GM18907 (cell line): ENCODE results near the gene TM7SF3.
A peak's percentile ranks its signal among the peaks of the same experiment; 100 is the strongest.

Source experiments
- ATAC-seq: cut with Tn5 transposase; IDR thresholded peaks from one replicate; pipeline ENCODE4 v1.9.1; 2021; ENCODE audit warnings: mild to moderate bottlenecking, moderate library complexity; ENCODE audit not compliant: unreplicated experiment

TM7SF3 gene

DNA sequence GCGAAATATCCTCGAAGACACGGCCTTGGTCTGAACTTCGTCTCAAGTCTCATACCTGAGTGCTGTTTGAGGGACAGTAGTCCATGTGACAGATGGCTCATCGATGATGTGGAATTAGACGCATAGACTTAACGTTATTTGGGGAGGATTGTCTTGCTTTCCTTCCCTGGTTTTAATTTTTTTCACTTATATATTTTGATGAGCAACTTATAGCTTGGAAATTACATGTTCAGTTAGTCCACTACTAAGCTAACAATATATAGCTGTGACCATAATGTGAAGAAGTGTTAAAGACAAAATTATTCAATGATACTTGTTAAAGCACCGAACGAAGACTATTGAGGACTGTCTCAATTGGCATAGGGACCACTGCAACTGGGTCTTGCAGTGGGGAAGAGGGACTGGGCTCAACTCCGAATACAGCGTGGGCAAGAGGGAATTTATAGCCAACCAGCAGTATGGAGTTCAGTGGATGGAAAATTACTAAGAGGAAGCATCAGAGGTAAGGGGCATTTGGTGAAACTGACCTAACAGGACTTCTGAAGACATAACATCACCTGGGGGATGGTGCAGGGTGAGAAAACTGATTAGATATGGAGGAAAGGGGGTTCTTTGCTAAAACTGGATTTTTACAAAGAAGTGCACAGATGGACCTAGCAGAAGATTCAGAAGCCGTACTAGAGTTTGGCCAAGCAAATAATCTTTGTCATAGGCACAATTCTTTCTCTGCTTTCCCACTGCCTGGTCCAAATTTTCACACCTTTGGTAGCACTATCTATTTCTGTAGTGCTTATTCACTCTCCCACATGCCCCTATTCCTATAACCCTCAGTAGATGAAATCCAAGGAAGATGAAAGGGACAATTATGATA is 910 bp upstream of the TM7SF3 start:
- no peak for ATAC-seq

DNA sequence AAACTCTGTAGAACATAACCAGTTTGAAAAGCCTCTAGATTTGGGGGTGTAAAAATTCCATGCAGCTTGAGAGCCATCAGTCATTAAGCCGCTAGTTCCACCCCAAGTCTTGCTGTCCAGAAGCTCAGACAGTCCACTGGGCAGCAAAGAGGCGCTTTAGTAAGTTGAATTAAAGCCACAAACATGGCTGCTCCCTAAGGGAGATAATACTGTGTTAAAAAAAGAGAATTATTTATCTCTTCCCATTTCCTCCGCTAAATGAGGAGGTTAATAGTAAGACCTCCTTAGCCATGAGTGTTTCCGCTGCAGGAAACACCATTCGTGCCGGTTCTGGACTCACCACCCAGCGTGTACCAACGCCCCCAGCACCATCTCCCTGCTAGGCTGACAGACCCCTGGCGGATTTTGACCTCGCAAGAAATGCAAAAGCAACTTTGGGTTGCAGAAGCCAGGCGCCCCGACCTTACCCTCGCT is 536 bp downstream of the TM7SF3 start:
- peak; percentile 36 for ATAC-seq

DNA sequence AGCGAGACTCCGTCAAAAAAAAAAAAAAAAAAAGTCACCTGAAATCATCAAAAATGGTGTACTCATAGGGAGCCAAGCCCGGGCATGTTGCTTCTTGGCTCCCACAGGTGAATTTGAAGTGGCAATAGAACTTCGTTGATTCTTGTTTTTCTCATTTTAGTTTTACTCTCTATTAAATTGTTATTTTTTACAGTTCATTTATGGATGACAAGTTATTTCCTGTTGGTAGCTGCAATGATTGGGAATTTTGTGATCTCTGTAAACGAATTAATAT is 1.3 kb downstream of the TM7SF3 start:
- no peak for ATAC-seq

DNA sequence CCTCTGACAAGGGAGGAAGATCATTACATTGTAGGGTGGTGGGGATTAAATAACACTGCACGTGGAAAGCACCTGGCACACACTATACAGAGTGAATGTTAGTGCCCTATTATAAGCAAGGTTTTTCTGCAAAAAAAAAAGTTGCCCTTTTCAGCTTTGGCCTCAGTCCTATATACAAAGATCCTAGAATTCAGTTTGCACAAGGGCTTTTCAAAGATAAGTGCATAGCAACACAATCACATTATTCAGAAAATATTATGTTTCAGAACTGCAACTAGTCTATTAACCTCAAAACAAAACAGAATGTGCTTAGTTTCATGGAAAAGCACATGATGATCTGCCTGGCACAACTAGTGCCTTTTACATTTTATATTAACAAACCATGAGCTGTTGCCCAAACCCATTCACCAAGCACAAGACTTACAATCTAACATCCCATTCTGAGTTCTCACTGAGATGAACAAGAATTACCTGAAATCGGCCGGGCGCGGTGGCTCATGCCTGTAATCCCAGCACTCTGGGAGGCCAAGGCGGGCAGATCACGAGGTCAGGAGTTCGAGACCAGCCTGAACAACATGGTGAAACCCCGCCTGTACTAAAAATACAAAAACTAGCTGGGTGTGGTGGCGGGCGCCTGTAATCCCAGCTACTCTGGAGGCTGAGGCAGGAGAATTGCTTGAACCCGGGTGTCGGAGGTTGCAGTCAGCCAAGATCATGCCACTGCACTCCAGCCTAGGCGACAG is 1.8 kb downstream of the TM7SF3 start:
- ATAC-seq: no peak

DNA sequence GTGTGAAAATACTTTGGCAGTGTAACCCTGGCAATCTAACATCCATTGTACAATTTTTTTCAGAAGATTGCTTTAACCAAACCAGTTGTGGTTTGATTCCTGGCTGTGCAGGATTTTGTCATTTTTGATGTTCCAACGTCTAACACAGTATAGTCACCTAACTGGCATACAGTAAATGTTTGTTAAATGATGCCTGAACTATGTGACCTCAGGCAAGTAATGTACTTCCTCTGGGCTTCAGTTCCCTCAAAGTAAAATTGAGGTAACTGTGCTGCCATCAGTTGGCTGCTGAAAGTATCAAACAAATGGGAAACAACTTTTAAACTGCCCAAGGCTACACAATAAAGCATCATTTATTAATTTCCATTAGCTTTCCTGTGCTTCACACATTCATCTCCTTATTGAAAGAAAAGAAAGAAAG is 4.3 kb downstream of the TM7SF3 start:
- no peak for ATAC-seq

DNA sequence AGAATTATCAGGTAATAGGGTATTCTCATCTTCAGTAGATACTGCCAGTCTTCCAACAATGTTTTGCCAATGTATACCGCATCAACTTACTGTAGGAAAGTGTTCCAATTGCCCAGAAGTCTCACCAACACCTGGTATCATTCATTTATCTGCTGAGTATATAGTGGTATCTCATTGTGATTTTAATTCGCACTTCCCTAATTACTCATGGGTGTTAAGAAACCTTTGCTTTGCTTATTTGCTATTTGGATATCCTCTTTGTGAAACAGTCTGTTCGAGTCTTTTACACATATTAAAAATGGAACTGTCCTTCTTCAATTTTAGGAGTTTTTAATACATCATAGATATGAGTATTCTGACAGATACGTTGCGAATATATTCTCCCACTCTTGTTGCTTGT is 6.1 kb downstream of the TM7SF3 start:
- ATAC-seq: no peak

DNA sequence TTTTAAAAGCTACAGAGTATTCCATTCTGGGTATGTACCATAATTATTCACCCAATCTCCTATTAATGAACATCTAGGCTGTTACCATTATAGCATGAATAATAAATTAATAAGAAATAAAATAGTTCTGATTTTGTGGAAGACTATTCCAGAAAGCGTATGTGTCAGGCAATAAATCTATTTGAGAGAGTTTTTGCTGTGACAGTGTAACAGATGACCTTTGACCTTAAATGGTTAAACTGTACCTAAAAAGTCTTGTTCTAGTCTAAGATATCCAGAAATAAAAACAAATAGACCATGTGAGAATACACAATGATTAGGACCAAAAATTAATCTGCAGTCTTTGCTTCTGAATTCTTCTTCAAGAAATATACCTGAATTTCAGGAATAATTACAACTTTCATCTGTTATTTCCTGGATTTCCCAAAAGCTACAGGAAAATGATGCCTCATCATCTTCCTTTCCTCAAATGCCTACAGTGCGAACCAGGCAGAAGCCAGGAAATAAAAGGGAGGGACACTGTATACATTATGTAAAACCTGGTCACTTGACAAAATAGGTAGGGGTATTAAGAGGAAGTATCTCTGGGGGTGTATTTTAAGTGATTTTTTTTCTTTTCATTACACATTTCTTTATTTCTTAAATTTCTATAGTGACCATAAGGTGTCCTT is 7.3 kb downstream of the TM7SF3 start:
- no peak for ATAC-seq

DNA sequence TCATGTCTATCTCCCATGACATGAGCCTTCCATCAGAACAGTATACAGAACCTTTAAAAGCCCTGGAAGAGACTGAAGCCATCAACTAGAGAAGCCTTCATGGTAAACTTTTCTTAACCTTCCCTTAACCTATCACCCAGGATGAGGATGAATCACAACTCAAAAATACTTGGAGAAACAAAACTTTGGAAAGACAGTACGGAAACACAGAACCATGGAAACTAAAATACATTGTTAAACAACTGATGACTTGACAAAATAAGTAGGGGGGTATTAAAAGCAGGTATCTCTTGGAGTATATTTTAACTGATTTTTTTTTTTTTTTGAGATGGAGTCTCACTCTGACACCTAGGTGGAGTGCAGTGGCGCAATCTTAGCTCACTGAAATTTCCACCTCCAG is 8.7 kb downstream of the TM7SF3 start:
- no peak for ATAC-seq

DNA sequence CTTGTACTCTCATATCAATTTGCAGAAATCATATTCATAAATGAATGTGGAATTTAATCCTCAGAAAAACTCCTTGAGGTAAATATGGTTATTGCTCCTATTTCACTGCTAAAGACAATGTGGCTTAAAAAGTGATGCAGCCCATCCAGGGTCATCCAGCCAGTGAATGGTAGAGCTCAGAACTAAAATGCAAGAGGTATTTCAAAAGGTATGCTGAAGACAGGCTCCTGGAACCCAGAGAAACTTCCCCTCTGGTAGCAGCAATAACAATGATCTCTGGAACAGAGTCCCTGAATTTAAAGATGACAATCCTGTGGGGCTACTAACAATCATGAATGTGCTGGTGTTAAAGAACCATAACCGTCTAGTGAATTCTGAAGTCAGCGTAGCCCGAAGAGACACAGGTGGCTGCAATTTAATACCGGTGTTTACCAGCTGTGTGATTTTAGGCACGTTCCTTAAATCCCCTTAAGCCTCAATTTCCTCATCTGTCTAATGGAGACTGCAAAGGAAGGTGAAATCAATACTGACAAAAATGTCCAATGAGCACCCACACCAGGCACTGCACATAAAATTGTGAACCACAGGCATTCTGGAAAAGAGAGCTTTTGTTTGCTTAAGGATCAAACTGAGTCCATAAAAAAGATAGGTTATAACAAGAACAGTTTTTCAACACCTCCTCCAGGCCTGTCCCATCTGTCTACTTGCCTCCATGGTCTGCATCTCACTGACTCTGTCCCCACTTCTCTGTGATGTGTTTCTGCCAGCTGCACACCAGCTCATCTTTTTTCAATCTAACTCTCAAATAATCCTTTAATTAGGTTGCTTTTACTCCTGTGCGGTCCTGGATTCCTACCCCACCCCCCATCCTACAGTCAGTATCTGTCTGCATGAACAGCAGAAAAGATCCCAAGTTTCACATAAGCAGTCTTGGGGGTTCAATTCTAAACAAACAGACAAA is 10.5 kb downstream of the TM7SF3 start:
- no peak for ATAC-seq

DNA sequence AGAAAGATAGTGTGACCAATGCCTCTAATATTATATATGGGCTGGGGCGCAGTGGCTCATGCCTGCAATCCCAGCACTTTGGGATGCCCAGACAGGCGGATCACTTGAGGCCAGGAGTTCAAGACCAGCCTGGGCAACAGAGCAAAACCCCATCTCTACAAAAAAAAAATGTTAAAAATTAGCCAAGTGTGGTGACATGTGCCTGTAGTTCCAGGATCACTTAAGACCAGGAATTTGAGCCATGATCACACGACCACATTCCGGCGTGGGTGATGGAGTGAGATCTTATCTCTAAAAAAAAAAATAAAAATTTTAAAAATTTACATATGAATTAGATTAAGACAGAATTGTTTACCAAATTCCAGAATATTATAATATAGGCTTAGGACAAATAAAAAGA is 12.0 kb downstream of the TM7SF3 start:
- ATAC-seq: no peak

DNA sequence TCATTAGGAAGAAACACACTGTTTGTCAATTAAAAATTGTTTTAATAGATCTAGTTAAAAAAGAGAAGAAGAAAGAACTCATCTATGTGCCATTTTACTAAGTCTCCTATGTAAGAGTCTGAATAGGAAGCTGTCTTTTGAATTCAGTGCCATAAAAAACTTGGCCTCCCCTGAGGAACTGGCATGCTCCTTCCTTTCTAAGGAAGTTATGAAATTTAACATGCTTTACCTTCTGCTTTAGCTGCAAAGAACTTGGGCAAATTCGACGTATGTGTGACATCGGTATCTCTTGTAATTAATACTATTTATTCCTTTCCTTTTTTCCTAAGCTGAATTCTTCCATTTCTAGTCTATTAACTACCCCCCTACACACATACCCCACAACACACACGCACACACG is 12.5 kb downstream of the TM7SF3 start:
- no peak for ATAC-seq

DNA sequence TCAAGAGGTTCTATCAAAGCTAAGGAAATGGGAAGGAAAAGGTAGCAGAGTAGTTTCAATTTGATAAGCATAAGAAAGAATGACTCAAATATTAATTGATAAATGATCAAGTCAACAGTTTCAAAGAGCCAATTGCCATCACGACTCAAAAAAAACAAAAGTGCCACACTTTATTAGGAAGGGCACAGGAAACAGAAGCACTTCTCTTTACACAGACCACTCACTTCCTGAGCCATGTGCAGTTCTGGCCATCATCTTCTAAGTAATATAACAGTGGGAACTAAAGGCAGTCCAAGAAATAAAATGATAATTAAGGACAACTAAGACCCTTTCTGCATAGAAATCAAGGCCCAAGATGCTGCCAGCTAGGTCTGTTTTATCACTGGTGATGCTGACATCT is 13.2 kb downstream of the TM7SF3 start:
- no peak for ATAC-seq

DNA sequence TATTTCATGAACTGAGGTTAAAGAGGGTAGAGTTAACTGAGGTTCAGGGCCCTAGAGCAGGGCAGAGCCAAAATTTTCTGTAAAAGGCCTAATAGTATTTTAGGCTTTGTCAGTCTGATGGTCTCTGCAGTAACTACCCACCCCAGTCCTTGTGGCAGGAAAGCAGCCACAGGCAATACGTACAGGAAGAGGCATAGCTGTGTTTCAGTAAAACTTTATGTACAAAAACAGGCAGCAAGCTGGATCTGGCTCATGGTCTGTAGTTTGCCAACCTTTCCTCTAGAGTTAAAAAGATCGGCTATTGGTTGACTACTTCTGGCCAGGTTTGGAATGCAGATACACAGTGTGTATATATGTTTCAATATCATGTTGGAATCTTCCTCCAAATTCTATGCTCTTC is 17.2 kb downstream of the TM7SF3 start:
- ATAC-seq: no peak

DNA sequence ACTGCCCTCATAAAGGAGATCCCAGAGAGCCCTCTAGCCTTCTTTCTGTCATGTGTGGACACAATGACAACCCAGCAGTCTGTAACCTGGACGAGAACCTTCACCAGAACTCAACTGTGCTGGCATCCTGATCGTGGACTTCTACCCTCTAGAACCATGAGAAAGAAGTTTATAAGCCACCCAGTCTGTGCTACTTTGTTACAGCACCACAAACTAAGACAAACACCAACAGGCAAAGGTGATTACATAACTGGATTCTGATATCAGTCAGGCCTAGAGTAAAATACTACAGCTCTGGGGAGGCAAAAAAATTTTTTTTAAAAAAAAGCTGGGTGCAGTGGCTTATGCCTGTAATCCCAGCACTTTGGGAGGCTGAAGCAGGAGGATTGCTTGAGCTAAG is 18.5 kb downstream of the TM7SF3 start:
- ATAC-seq: no peak

DNA sequence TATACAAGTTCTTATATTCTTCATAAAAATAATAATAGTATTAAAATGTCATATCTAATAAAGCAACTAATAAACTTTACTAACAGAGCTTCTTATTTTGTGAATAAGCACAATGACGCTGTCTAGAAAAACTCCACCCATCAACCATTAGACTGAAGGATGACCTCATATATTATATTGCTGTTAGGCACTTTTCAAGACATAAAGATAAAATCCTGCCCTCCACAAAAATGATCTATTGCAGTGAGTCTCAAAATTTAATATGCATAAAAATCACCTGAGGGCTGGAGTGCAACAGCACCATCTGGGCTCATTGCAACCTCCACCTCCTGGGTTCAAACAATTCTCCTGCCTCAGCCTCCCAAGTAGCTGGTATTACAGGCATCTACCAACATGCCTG is 20.1 kb downstream of the TM7SF3 start:
- no peak for ATAC-seq

DNA sequence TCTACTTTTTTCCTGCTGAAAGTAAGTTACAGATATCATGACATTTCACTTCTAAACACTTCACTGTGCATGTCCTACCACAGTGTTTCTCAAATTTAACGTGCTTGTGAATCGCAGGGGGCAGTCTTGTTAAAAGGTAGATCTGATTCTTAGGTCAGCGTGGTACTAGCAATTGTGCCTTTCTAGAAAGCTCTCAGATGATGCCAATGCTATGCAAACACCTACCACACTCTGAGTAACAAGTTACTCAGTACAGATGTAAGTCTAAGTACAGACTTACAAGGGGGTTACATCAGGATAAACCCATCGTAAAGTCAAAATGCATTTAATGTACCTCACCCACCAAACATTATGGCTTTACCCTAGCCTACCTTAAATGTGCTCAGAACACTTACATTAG is 22.4 kb downstream of the TM7SF3 start:
- ATAC-seq: no peak

DNA sequence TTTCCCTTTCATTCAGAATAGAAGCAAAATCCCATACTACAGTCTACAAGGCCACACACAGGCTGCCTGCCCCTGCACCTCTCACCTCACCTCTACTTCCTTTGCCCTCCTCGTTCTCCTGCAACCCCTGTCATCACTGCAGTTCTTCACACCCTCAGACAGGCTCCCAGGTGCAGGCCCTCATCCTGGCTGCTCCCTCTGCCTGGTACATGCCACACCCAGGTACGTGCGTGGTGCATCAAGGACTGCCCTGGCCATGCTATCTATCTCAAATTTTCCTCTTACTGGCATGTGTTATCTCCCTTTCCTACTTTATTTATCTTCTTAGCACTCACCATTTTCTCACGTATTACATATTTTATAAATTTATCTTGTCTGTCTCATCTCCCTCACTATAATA is 24.3 kb downstream of the TM7SF3 start:
- no peak for ATAC-seq

DNA sequence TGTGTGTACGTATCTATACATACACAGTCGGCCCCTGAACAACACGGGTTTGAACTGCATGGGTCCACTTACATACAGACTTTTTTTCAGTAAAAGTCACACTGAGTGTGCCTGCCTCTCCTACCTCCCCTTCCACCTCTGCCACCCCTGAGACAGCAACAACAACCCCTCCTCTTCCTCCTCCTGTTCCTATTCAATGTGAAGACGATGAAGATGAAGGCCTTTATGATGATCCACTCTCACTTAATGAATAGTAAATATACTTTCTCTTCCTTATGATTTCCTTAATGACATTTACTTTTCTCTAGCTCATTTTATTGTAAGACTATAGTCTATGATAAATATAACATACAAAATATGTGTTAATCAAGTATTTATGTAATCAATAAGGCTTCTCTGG is 25.5 kb downstream of the TM7SF3 start:
- ATAC-seq: no peak

DNA sequence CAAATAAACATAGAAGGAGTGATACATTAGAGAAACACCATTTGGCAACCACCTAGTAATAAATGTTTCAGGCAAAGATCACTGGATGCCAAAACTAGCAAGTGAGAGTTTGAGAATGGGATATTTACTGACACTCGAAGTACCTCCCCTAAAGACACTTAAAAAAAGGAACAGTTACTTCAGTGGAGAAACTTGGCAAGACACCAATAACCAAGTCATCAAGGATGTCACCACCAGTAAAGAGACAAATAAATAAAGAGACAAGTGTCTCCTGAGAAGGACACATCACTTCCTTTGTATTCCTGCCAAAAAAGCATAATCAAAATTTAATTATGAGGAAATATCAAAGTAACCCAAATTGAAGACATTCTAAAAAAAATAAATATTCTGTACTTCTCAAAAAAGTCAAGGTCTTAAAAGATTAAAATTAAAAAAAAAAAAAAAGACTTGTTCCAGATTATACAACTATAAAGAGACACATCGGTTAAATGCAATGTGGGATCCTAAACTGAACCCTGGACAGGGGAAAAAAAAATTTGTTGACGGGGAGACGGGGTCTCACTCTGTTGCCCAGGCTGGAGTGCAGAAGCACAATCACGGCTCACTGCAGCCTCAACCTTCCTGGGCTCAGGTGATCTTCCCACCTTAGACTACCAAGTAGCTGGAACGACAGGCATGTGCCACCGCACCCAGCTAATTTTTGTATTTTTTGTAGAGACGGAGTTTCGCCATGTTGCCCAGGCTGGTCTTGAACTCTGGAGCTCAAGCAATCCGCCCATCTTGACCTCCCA is 26.4 kb downstream of the TM7SF3 start:
- no peak for ATAC-seq

DNA sequence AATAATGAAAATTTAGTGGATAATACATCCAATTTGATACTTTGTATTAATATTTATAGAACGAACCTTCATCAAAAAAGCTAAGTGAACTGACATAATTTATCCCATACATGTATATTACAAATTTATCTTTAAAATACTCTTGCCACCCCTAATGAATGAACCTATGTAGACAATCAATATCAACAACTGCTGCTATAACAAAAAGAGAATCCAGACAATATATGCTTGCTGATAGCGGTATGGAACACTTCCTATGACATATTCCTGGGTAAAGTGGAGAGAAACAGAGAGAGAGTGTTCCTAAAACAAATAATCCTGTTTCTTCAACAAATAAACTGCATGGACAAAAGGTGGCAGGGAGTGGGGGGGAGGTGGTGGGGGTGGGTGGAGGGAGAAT is 31.3 kb downstream of the TM7SF3 start:
- ATAC-seq: no peak
